ENCODE results near the gene MITF. TPM values are rescaled to one million over a fixed set of nuclear protein-coding genes. Genes with fewer than 3 reads are reported as not detected.

The MITF gene
- total RNA-seq, 1 experiment from 2014 or later, result 4.3 TPM

GRCh38 chr3:69847303-69847702 is 108.0 kb downstream of the MITF start:
- Histone ChIP-seq H3K4me3 (ENCODE audit: low read depth, low read length) (no peak overlapping the region), H3K4me1 (no peaks in the 10 kb centered on the region), H3K27me3 (replicated peaks; ENCODE audit: control insufficient read depth, insufficient read depth, low read length) (no peaks in the 10 kb centered on the region), H3K9me3 (no peaks in the 10 kb centered on the region), H3K36me3 (ENCODE audit: control insufficient read depth, insufficient read depth, low read length) (no peaks in the 10 kb centered on the region)
- Mint-ChIP-seq H3K9me3 (ENCODE audit: unreplicated experiment) (no peaks in the 10 kb centered on the region), H3K4me3 (ENCODE audit: unreplicated experiment) (no peak overlapping the region), H3K36me3 (ENCODE audit: insufficient read depth, unreplicated experiment) (no peaks in the 10 kb centered on the region), H3K4me1 (ENCODE audit: low read depth, unreplicated experiment) (no peaks in the 10 kb centered on the region), H3K27ac (ENCODE audit: unreplicated experiment) (no peak overlapping the region), H3K27me3 (ENCODE audit: insufficient read depth, unreplicated experiment) (peaks cover 8% of the 10 kb centered on the region)
- ChIA-PET CTCF (interaction anchor here (0.7 kb wide), 1 partner anchor 11 kb away, joined by 9 read pairs; no protein-coding TSS in a partner anchor), POLR2A (no interaction called here)
- DNase-seq, result no peak
- BruUV-seq (replicated peaks), result no TSS peak
- no peak for TF ChIP-seq CTCF (IDR thresholded peaks at IDR 0.05; ENCODE audit: insufficient read depth in 1 of 2, low read depth in 1 of 2, low read length in 1 of 2, severe bottlenecking in 1 of 2, unreplicated experiment in 1 of 2)
- intact Hi-C loops (cut with micrococcal nuclease; ENCODE audit: unreplicated experiment), result no loop called here

DNA sequence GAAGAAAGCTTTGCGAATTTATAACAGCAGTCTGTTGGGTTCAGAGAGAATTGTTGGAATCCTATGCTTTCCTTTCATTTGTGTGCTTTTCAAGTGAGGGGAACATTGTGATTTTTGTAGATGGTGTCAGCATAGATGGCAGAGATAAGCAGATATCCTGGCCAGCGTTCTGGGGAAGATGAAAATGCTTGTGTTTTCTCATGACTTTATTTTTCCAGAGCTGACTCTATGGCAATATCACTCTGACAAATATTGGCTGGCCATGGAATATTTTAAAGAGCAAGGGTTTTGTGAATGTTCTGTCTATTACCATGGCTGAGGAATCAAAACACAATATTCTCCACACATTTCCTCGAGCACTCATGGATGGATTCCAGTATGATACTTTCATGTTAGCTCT is 108.8 kb downstream of the MITF start:
- no peaks in the 10 kb centered on the region for H3K36me3 ChIP-seq (ENCODE audit: control insufficient read depth, insufficient read depth, low read length)
- Mint-ChIP-seq H3K4me3 (ENCODE audit: unreplicated experiment) (no peak overlapping the region), H3K27me3 (ENCODE audit: insufficient read depth, unreplicated experiment) (peaks cover 7% of the 10 kb centered on the region), H3K9me3 (ENCODE audit: unreplicated experiment) (no peaks in the 10 kb centered on the region), H3K27ac (ENCODE audit: unreplicated experiment) (no peak overlapping the region), H3K36me3 (ENCODE audit: insufficient read depth, unreplicated experiment) (no peaks in the 10 kb centered on the region), H3K4me1 (ENCODE audit: low read depth, unreplicated experiment) (no peaks in the 10 kb centered on the region)
- TF ChIP-seq CTCF (IDR thresholded peaks at IDR 0.05; ENCODE audit: insufficient read depth in 1 of 2, low read depth in 1 of 2, low read length in 1 of 2, severe bottlenecking in 1 of 2, unreplicated experiment in 1 of 2), result no peak
- no TSS peak for BruUV-seq (replicated peaks)
- H3K4me3 ChIP-seq (ENCODE audit: low read depth, low read length), result no peak overlapping the region
- CTCF ChIA-PET, result interaction anchor here (0.6 kb wide), 1 partner anchor 20 kb away, joined by 3 read pairs; no protein-coding TSS in a partner anchor
- intact Hi-C loops (cut with micrococcal nuclease; ENCODE audit: unreplicated experiment), result no loop called here
- POLR2A ChIA-PET, result no interaction called here
- no peak for DNase-seq
- H3K4me1 ChIP-seq, result no peaks in the 10 kb centered on the region
- H3K9me3 ChIP-seq, result no peaks in the 10 kb centered on the region
- H3K27me3 ChIP-seq (replicated peaks; ENCODE audit: control insufficient read depth, insufficient read depth, low read length), result no peaks in the 10 kb centered on the region

DNA sequence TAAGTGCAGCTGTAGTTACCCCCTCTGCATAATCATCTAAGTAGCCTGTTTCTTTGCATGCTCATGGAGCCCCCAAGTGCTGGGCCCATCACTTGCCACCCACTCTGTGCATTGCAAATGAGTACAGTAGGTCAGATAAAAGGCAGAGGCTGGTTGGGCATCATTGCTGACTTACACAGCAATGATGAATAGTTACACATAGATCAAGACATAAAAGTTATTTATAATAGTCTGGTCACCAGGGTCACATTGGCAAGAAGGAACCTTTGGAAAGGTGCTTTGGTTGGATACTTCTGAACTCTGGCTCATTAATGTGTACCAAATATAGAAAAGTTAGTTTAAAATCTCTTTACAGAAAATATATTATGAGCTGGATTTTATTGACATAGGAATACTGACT is 111.6 kb downstream of the MITF start:
- CTCF ChIA-PET, result no interaction called here
- DNase-seq, result no peak
- no peak overlapping the region for H3K4me3 ChIP-seq (ENCODE audit: low read depth, low read length)
- intact Hi-C loops (cut with micrococcal nuclease; ENCODE audit: unreplicated experiment), result loop anchor here (5.0 kb wide), 1 partner anchor 34 kb away; no protein-coding TSS in a partner anchor
- Mint-ChIP-seq H3K9me3 (ENCODE audit: unreplicated experiment) (no peaks in the 10 kb centered on the region), H3K4me3 (ENCODE audit: unreplicated experiment) (no peak overlapping the region), H3K4me1 (ENCODE audit: low read depth, unreplicated experiment) (peaks cover 6% of the 10 kb centered on the region), H3K27me3 (ENCODE audit: insufficient read depth, unreplicated experiment) (peaks cover 3% of the 10 kb centered on the region), H3K27ac (ENCODE audit: unreplicated experiment) (no peak overlapping the region), H3K36me3 (ENCODE audit: insufficient read depth, unreplicated experiment) (no peaks in the 10 kb centered on the region)
- H3K27me3 ChIP-seq (replicated peaks; ENCODE audit: control insufficient read depth, insufficient read depth, low read length), result no peaks in the 10 kb centered on the region
- no TSS peak for BruUV-seq (replicated peaks)
- POLR2A ChIA-PET, result no interaction called here
- TF ChIP-seq CTCF (IDR thresholded peaks at IDR 0.05; ENCODE audit: insufficient read depth in 1 of 2, low read depth in 1 of 2, low read length in 1 of 2, severe bottlenecking in 1 of 2, unreplicated experiment in 1 of 2), result no peak
- H3K36me3 ChIP-seq (ENCODE audit: control insufficient read depth, insufficient read depth, low read length), result no peaks in the 10 kb centered on the region
- no peaks in the 10 kb centered on the region for H3K9me3 ChIP-seq
- no peaks in the 10 kb centered on the region for H3K4me1 ChIP-seq

Measured in Caco-2 (cell line).